B cell (primary cell): ENCODE data around the gene SLIT3. TPM values are rescaled to one million over a fixed set of nuclear protein-coding genes. Genes with fewer than 3 reads are reported as not detected.

Experiments used
- ATAC-seq: fragments of 200-7000 bp; cut with Tn5 transposase; one replicate; pipeline ENCODE4 v1.10.0; 2021; ENCODE audit warnings: low read depth, mild to moderate bottlenecking, moderate number of reproducible peaks, moderate library complexity
- CTCF ChIA-PET: fragments of 350-600 bp; sonication (Branson Sonifier 250); formaldehyde crosslinking; loops from one replicate; lab custom pipeline; 2021; ENCODE audit warnings: antibody characterized with exemption, inconsistent platforms; lab: Charles Lee
- POLR2A ChIA-PET: fragments of 350-600 bp; sonication (Branson Sonifier 250); formaldehyde crosslinking; loops from one replicate; lab custom pipeline; 2021; ENCODE audit warnings: antibody characterized with exemption; lab: Charles Lee
- DNase-seq: peaks from one replicate; pipeline ENCODE4 v3.0.0; 2013
- H2AFZ ChIP-seq: 2 replicates; pipeline ENCODE4 v1.6.1; 2012; ENCODE audit warnings: mild to moderate bottlenecking, low read depth, low read length; ENCODE audit not compliant: insufficient read depth, poor library complexity, severe bottlenecking
- H3K27ac ChIP-seq, 2 donors: 1 replicate in 1 of 2; 2 replicates in 1 of 2; pipeline ENCODE4 v1.5.1; 2012 to 2013; ENCODE audit warnings: low read length in 2 of 2, mild to moderate bottlenecking in 2 of 2, moderate library complexity in 1 of 2
- H3K27me3 ChIP-seq, 4 experiments: fragments of 200-600 bp in 1 of 4; sonication (generic) in 1 of 4; replicated peaks in 1 of 4; 1 replicate in 2 of 4; 2 replicates in 2 of 4; pipeline versions ENCODE4 v1.6.1 to v1.7.0; 2013 to 2016; ENCODE audit warnings: low read length in 3 of 4, mild to moderate bottlenecking in 2 of 4, mixed read lengths in 1 of 4, moderate library complexity in 1 of 4; ENCODE audit not compliant: insufficient read depth in 4 of 4, control insufficient read depth in 3 of 4; ENCODE audit errors: control extremely low read depth in 1 of 4
- H3K36me3 ChIP-seq, 2 experiments: replicated peaks in 1 of 2; 1 replicate in 1 of 2; 2 replicates in 1 of 2; pipeline versions ENCODE4 v1.6.1 to v1.7.1; 2013; ENCODE audit warnings: low read length in 1 of 2; ENCODE audit not compliant: insufficient read depth in 2 of 2, control insufficient read depth in 1 of 2; ENCODE audit errors: control extremely low read depth in 1 of 2, extremely low read depth in 1 of 2
- H3K4me1 ChIP-seq, 2 donors: fragments of 200-600 bp in 1 of 2; sonication (generic) in 1 of 2; 1 replicate in 1 of 2; 2 replicates in 1 of 2; pipeline versions ENCODE4 v1.5.1 to v1.6.1; 2013 to 2017; ENCODE audit warnings: low read length in 2 of 2; ENCODE audit not compliant: control insufficient read depth in 2 of 2, insufficient read depth in 2 of 2
- H3K4me2 ChIP-seq: replicated peaks from 2 replicates; pipeline ENCODE3; 2012; ENCODE audit warnings: mild to moderate bottlenecking, low read depth, low read length; ENCODE audit not compliant: poor library complexity, severe bottlenecking
- H3K4me3 ChIP-seq, 5 experiments: fragments of 200-600 bp in 1 of 5; sonication (generic) in 1 of 5; 1 replicate in 3 of 5; 2 replicates in 2 of 5; pipeline versions ENCODE4 v1.5.1 to v1.7.0; 2011 to 2016; ENCODE audit warnings: low read length in 4 of 5, mild to moderate bottlenecking in 4 of 5, low read depth in 2 of 5, control low read depth in 1 of 5, moderate library complexity in 1 of 5; ENCODE audit not compliant: insufficient read depth in 1 of 5; ENCODE audit errors: control extremely low read depth in 1 of 5, extremely low read depth in 1 of 5
- H3K79me2 ChIP-seq: fragments of 200-600 bp; sonication (generic); one replicate; pipeline ENCODE4 v1.6.0; 2016; ENCODE audit warnings: low read length; ENCODE audit not compliant: control insufficient read depth, insufficient read depth
- H3K9ac ChIP-seq: fragments of 200-600 bp; sonication (generic); 2 replicates; pipeline ENCODE4 v1.6.1; 2017; ENCODE audit warnings: mild to moderate bottlenecking, low read length, moderate library complexity
- H3K9me3 ChIP-seq, 3 donors: one replicate each; pipeline versions ENCODE4 v1.6.1 to v1.7.1; 2013; ENCODE audit warnings: low read length in 2 of 3; ENCODE audit not compliant: control insufficient read depth in 2 of 3, insufficient read depth in 1 of 3; ENCODE audit errors: control extremely low read depth in 1 of 3
- H4K20me1 ChIP-seq: 2 replicates; pipeline ENCODE4 v1.6.0; 2012; ENCODE audit warnings: mild to moderate bottlenecking, low read length; ENCODE audit not compliant: insufficient read depth, control insufficient read depth, poor library complexity, severe bottlenecking
- H3K27ac Mint-ChIP-seq: one replicate; pipeline ENCODE4 v1.8.0; 2021; ENCODE audit warnings: mixed read lengths
- H3K27me3 Mint-ChIP-seq: one replicate; pipeline ENCODE4 v1.8.0; 2021; ENCODE audit warnings: mixed read lengths
- H3K4me1 Mint-ChIP-seq: one replicate; pipeline ENCODE4 v1.8.0; 2021; ENCODE audit warnings: mixed read lengths
- H3K4me3 Mint-ChIP-seq: one replicate; pipeline ENCODE4 v1.8.0; 2021; ENCODE audit warnings: mixed read lengths
- H3K9me3 Mint-ChIP-seq: one replicate; pipeline ENCODE4 v1.8.0; 2022; ENCODE audit warnings: mixed read lengths; ENCODE audit not compliant: insufficient read depth
- CTCF ChIP-seq: fragments of 200-600 bp; IDR thresholded peaks from one replicate; pipeline ENCODE4 v1.8.0; 2022; ENCODE audit warnings: antibody characterized with exemption, mild to moderate bottlenecking
- EZH2 ChIP-seq: IDR thresholded peaks from 2 replicates; pipeline ENCODE4 v1.6.1; 2012; ENCODE audit warnings: borderline replicate concordance, low read depth, mild to moderate bottlenecking, moderate library complexity, low read length; ENCODE audit not compliant: insufficient read depth, poor library complexity, severe bottlenecking
- WGBS: methylation state at CpG from one replicate; pipeline ENCODE4 v1.1.5; 2013; ENCODE audit warnings: missing lambda C conversion rate; ENCODE audit not compliant: insufficient coverage; 5-methylcytosine and 5-hydroxymethylcytosine counted together
- intact Hi-C: fragments of 100-400 bp; cut with micrococcal nuclease; formaldehyde crosslinking; loops from one replicate; pipeline ENCODE4 v1.10.0; 2022
- polyA plus RNA-seq: library from polyadenylated mRNA; depleted of rRNA; stranded (reverse); fragments of >200 nt; gene quantifications from 2 replicates; pipeline ENCODE4 v1.2.3, GENCODE V29; 2012
- total RNA-seq, 2 donors: library from RNA; stranded (reverse); fragments of 120-200 nt in 1 of 2; gene quantifications; 1 replicate in 1 of 2; 2 replicates in 1 of 2; pipeline versions ENCODE4 v1.2.3 to v1.2.4, GENCODE V29; 2013 to 2022

The SLIT3 gene
- total and polyA plus RNA-seq, 2 donors (not counting 1 experiment from before 2014, with no cell fraction given), result not detected

GRCh38 chr5:169161022-169161680 is 139.8 kb downstream of the SLIT3 start:
- no peak overlapping the region for H3K4me3 Mint-ChIP-seq
- 76% methylated on average over 13 of the region's 13 CpGs for WGBS
- peaks cover 0 to 10% (median 4%) of the 10 kb centered on the region in 3 donors for H3K9me3 ChIP-seq

More at GRCh38 chr5:169161022-169161680, 139.8 kb downstream of the SLIT3 start:
- ATAC-seq (no peak), DNase-seq (no peak)
- no peaks in the 10 kb centered on the region for H3K36me3 ChIP-seq
- H3K9ac ChIP-seq, result no peak overlapping the region
- ChIA-PET CTCF (interaction anchor here (0.6 kb wide), 1 partner anchor 69 kb away, joined by 3 read pairs; no protein-coding TSS in a partner anchor), POLR2A (no interaction called here)
- H4K20me1 ChIP-seq, result no peaks in the 10 kb centered on the region
- H3K4me2 ChIP-seq, result no peak overlapping the region
- TF ChIP-seq CTCF, result no peak
- TF ChIP-seq EZH2, result no peak
- no peak overlapping the region for H3K4me3 ChIP-seq
- Mint-ChIP-seq H3K4me1 (no peaks in the 10 kb centered on the region), H3K27me3 (no peaks in the 10 kb centered on the region), H3K27ac (no peak overlapping the region), H3K9me3 (peaks cover 5% of the 10 kb centered on the region)
- no peaks in the 10 kb centered on the region for H3K27me3 ChIP-seq
- intact Hi-C loops, result no loop called here
- H2AFZ ChIP-seq, result no peak overlapping the region
- H3K79me2 ChIP-seq, result no peaks in the 10 kb centered on the region
- no peaks in the 10 kb centered on the region for H3K4me1 ChIP-seq
- no peak overlapping the region for H3K27ac ChIP-seq
